ENCODE measurements around the gene POPDC3.

Gene POPDC3

DNA sequence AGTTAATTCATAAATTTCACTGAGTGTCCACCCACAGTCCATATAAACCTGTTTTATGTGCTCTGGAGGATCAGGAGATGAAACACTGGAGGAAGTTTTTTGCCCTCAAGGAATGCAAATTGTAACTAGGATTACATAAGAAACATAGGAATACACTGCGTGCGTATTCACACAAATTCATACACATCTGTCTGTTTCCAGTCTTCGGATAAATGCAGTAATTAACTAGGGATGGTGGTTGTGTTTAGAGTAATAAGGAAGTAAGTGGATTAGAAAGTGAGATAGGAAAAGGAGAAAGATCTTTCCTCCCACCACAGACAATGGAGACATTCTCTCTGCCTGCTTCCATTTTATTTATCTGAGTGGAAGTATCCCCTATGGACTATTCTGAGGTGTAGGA is 35.7 kb upstream of the POPDC3 start:
- DNase-seq (ENCODE audit: low read depth) = no peak
- TF ChIP-seq, protein P1, sequence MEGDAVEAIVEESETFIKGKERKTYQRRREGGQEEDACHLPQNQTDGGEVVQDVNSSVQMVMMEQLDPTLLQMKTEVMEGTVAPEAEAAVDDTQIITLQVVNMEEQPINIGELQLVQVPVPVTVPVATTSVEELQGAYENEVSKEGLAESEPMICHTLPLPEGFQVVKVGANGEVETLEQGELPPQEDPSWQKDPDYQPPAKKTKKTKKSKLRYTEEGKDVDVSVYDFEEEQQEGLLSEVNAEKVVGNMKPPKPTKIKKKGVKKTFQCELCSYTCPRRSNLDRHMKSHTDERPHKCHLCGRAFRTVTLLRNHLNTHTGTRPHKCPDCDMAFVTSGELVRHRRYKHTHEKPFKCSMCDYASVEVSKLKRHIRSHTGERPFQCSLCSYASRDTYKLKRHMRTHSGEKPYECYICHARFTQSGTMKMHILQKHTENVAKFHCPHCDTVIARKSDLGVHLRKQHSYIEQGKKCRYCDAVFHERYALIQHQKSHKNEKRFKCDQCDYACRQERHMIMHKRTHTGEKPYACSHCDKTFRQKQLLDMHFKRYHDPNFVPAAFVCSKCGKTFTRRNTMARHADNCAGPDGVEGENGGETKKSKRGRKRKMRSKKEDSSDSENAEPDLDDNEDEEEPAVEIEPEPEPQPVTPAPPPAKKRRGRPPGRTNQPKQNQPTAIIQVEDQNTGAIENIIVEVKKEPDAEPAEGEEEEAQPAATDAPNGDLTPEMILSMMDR (IDR thresholded peaks at IDR 0.05; ENCODE audit: insufficient read depth, low read depth, low read length, missing control alignments) = no peak
- no peak overlapping the region for H3K4me3 ChIP-seq (ENCODE audit: low read depth, low read length)

- no peak overlapping the region for H3K4me3 ChIP-seq (ENCODE audit: low read depth, low read length)
- TF ChIP-seq, protein P1 (IDR thresholded peaks at IDR 0.05; ENCODE audit: insufficient read depth, low read depth, low read length, missing control alignments) = no peak
- DNase-seq (ENCODE audit: low read depth) = no peak
These were observed 34.9 kb upstream of the POPDC3 start for GRCh38 chr6:105214668-105215067.

- DNase-seq (ENCODE audit: low read depth) = no peak
- TF ChIP-seq, protein P1 (IDR thresholded peaks at IDR 0.05; ENCODE audit: insufficient read depth, low read depth, low read length, missing control alignments) = no peak
- H3K4me3 ChIP-seq (ENCODE audit: low read depth, low read length) = no peak overlapping the region
These were observed 33.5 kb upstream of the POPDC3 start for GRCh38 chr6:105213272-105213671.

DNA sequence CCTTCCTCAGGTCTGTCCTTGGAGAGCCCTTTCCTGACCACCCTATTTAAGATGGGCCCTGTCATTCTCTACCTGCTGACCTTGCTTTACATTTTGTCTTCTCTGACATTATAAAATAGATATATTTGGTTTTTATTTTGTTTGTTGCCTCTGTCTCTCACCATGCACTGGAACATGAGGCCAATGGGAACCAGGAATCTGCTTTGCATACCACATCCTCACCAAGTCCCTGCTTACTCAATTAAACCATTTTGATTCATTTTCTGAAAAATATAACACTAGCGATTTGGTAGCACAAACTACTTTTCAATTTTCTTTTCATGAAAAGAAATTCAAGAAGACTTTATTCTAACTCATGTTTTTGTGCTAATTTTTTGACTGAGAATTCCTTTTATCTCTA is 32.8 kb upstream of the POPDC3 start:
- H3K4me3 ChIP-seq (ENCODE audit: low read depth, low read length) = no peak overlapping the region
- peak; percentile 47 for DNase-seq (ENCODE audit: low read depth)
- TF ChIP-seq, protein P1 (IDR thresholded peaks at IDR 0.05; ENCODE audit: insufficient read depth, low read depth, low read length, missing control alignments) = no peak

- H3K4me3 ChIP-seq (ENCODE audit: low read depth, low read length) = no peak overlapping the region
- DNase-seq (ENCODE audit: low read depth) = no peak
- TF ChIP-seq, protein P1 (IDR thresholded peaks at IDR 0.05; ENCODE audit: insufficient read depth, low read depth, low read length, missing control alignments) = no peak
These were observed 32.0 kb upstream of the POPDC3 start for GRCh38 chr6:105211831-105212230.

GRCh38 chr6:105210932-105211531 is 31.2 kb upstream of the POPDC3 start:
- TF ChIP-seq, protein P1 (IDR thresholded peaks at IDR 0.05; ENCODE audit: insufficient read depth, low read depth, low read length, missing control alignments) = no peak
- no peak for DNase-seq (ENCODE audit: low read depth)
- H3K4me3 ChIP-seq (ENCODE audit: low read depth, low read length) = no peak overlapping the region
